ENCODE data around the gene LHX3. TPM values are rescaled to one million over a fixed set of nuclear protein-coding genes. Genes with fewer than 3 reads are reported as not detected.

The LHX3 gene
- total and polyA plus RNA-seq, 2 of the 8 experiments (the other 6 are each of a cell fraction or from before 2014, with no cell fraction given), result 0.02 TPM; not detected in 1

- TF ChIP-seq, protein P1, sequence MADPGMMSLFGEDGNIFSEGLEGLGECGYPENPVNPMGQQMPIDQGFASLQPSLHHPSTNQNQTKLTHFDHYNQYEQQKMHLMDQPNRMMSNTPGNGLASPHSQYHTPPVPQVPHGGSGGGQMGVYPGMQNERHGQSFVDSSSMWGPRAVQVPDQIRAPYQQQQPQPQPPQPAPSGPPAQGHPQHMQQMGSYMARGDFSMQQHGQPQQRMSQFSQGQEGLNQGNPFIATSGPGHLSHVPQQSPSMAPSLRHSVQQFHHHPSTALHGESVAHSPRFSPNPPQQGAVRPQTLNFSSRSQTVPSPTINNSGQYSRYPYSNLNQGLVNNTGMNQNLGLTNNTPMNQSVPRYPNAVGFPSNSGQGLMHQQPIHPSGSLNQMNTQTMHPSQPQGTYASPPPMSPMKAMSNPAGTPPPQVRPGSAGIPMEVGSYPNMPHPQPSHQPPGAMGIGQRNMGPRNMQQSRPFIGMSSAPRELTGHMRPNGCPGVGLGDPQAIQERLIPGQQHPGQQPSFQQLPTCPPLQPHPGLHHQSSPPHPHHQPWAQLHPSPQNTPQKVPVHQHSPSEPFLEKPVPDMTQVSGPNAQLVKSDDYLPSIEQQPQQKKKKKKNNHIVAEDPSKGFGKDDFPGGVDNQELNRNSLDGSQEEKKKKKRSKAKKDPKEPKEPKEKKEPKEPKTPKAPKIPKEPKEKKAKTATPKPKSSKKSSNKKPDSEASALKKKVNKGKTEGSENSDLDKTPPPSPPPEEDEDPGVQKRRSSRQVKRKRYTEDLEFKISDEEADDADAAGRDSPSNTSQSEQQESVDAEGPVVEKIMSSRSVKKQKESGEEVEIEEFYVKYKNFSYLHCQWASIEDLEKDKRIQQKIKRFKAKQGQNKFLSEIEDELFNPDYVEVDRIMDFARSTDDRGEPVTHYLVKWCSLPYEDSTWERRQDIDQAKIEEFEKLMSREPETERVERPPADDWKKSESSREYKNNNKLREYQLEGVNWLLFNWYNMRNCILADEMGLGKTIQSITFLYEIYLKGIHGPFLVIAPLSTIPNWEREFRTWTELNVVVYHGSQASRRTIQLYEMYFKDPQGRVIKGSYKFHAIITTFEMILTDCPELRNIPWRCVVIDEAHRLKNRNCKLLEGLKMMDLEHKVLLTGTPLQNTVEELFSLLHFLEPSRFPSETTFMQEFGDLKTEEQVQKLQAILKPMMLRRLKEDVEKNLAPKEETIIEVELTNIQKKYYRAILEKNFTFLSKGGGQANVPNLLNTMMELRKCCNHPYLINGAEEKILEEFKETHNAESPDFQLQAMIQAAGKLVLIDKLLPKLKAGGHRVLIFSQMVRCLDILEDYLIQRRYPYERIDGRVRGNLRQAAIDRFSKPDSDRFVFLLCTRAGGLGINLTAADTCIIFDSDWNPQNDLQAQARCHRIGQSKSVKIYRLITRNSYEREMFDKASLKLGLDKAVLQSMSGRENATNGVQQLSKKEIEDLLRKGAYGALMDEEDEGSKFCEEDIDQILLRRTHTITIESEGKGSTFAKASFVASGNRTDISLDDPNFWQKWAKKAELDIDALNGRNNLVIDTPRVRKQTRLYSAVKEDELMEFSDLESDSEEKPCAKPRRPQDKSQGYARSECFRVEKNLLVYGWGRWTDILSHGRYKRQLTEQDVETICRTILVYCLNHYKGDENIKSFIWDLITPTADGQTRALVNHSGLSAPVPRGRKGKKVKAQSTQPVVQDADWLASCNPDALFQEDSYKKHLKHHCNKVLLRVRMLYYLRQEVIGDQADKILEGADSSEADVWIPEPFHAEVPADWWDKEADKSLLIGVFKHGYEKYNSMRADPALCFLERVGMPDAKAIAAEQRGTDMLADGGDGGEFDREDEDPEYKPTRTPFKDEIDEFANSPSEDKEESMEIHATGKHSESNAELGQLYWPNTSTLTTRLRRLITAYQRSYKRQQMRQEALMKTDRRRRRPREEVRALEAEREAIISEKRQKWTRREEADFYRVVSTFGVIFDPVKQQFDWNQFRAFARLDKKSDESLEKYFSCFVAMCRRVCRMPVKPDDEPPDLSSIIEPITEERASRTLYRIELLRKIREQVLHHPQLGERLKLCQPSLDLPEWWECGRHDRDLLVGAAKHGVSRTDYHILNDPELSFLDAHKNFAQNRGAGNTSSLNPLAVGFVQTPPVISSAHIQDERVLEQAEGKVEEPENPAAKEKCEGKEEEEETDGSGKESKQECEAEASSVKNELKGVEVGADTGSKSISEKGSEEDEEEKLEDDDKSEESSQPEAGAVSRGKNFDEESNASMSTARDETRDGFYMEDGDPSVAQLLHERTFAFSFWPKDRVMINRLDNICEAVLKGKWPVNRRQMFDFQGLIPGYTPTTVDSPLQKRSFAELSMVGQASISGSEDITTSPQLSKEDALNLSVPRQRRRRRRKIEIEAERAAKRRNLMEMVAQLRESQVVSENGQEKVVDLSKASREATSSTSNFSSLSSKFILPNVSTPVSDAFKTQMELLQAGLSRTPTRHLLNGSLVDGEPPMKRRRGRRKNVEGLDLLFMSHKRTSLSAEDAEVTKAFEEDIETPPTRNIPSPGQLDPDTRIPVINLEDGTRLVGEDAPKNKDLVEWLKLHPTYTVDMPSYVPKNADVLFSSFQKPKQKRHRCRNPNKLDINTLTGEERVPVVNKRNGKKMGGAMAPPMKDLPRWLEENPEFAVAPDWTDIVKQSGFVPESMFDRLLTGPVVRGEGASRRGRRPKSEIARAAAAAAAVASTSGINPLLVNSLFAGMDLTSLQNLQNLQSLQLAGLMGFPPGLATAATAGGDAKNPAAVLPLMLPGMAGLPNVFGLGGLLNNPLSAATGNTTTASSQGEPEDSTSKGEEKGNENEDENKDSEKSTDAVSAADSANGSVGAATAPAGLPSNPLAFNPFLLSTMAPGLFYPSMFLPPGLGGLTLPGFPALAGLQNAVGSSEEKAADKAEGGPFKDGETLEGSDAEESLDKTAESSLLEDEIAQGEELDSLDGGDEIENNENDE (IDR thresholded peaks at IDR 0.05; ENCODE audit: insufficient replicate concordance, low read length), result no peak
- TF ChIP-seq POLR2A (IDR thresholded peaks at IDR 0.05; ENCODE audit: control extremely low read depth in 1 of 2, low read depth in 2 of 2, low read length in 2 of 2), result no peak
- no peak for TF ChIP-seq GABPA (IDR thresholded peaks at IDR 0.05; ENCODE audit: borderline replicate concordance, insufficient read depth, low read length)
- no peak for TF ChIP-seq ATF2 (IDR thresholded peaks at IDR 0.05; ENCODE audit: low read length)
- TF ChIP-seq CTBP2 (IDR thresholded peaks at IDR 0.05; ENCODE audit: borderline replicate concordance, insufficient read depth, insufficient read length, low read length), result no peak
- TF ChIP-seq CREB1 (IDR thresholded peaks at IDR 0.05), result no peak
- no peak for TF ChIP-seq USF2 (IDR thresholded peaks at IDR 0.05; ENCODE audit: low read length)
Measured at GRCh38 chr9:136163248-136163850, 41.6 kb downstream of the LHX3 start (continued).

All from H1 (cell line).